Neural crest cell (in vitro differentiated cells): ENCODE results near the gene CDKN2AIPNL. TPM values are rescaled to one million over a fixed set of nuclear protein-coding genes. Genes with fewer than 3 reads are reported as not detected.

ENCODE experiments used
- DNase-seq: peaks from one replicate; pipeline ENCODE4 v3.0.0; 2021; ENCODE audit warnings: low read depth, mixed read lengths, low spot score
- H3K27ac Mint-ChIP-seq: one replicate; pipeline ENCODE4 v1.8.0; 2021; ENCODE audit warnings: mild to moderate bottlenecking, mixed read lengths; ENCODE audit not compliant: unreplicated experiment
- H3K27me3 Mint-ChIP-seq: 2 replicates; pipeline ENCODE4 v1.8.0; 2021; ENCODE audit warnings: low read depth, mild to moderate bottlenecking, mixed read lengths
- H3K36me3 Mint-ChIP-seq: 2 replicates; pipeline ENCODE4 v1.8.0; 2021; ENCODE audit warnings: low read depth, mild to moderate bottlenecking, mixed read lengths
- H3K4me1 Mint-ChIP-seq: 2 replicates; pipeline ENCODE4 v1.8.0; 2021; ENCODE audit warnings: mixed read lengths
- H3K4me3 Mint-ChIP-seq: one replicate; pipeline ENCODE4 v1.8.0; 2021; ENCODE audit warnings: mild to moderate bottlenecking, mixed read lengths
- H3K9me3 Mint-ChIP-seq: 2 replicates; pipeline ENCODE4 v1.8.0; 2021; ENCODE audit warnings: mixed read lengths
- total RNA-seq: library from RNA; stranded (reverse); gene quantifications from 2 replicates; pipeline ENCODE4 v1.2.1, GENCODE V29; 2021
- TF ChIP-seq, protein P1 (sequence below): fragments of 200-600 bp; sonication (generic); conservative IDR thresholded peaks from 2 replicates; pipeline ENCODE4 v1.5.0; 2021; ENCODE audit warnings: antibody characterized with exemption, mild to moderate bottlenecking

CDKN2AIPNL gene
- total RNA-seq, 1 donor from 2014 or later = 47.0 TPM

DNA sequence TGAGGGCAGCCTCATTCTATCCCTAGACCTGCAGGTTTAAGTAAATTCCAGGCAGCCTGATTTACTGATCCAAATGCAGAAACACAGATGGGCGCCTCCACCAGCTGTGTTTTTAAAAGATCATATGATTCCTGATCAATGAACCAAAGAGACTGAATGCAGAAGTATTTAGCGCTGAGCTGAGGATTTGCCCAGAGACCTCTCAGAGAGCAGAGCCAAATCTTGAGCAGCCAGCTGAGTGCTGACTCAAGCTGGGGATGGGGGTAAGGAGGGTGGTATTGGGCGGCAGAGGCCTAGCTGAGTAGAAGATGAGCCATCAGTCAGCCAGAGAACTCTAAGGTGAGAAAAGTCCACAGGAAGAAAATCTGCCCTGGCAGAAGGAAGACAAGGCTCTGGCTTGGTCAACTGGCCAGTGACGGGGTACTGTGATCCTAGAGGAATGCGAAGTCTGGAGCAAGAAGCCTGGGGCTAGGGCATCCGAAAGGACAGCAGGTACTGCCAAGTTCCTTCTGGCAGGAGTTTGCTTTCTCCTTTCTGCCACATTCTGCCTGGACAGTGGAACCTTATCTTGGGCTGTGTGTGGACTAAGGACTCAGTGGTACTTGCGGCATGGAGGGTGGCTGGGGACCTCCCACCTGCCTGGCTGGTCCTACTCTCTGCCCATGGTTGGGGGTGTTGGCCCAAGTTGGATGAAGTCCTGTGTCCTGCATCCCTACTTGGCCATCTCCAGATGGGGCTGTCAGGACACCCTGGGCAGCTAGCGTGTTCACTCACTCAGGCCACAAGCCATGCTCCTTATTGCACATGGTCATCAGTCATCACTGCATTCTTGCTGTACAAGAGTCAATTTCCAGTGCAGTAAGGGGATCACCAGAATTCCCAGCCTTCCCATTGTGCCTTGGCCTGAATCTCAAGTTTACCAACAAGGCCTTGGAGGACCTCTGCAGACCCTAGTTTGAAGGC lies 34.5 kb upstream of the CDKN2AIPNL start:
- no peak for DNase-seq
- no peak overlapping the region for H3K27ac Mint-ChIP-seq
- H3K4me3 Mint-ChIP-seq = no peak overlapping the region
- no peaks in the 10 kb centered on the region for H3K36me3 Mint-ChIP-seq
- TF ChIP-seq, protein P1, sequence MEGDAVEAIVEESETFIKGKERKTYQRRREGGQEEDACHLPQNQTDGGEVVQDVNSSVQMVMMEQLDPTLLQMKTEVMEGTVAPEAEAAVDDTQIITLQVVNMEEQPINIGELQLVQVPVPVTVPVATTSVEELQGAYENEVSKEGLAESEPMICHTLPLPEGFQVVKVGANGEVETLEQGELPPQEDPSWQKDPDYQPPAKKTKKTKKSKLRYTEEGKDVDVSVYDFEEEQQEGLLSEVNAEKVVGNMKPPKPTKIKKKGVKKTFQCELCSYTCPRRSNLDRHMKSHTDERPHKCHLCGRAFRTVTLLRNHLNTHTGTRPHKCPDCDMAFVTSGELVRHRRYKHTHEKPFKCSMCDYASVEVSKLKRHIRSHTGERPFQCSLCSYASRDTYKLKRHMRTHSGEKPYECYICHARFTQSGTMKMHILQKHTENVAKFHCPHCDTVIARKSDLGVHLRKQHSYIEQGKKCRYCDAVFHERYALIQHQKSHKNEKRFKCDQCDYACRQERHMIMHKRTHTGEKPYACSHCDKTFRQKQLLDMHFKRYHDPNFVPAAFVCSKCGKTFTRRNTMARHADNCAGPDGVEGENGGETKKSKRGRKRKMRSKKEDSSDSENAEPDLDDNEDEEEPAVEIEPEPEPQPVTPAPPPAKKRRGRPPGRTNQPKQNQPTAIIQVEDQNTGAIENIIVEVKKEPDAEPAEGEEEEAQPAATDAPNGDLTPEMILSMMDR = no peak
- H3K27me3 Mint-ChIP-seq = peaks cover 4% of the 10 kb centered on the region
- H3K9me3 Mint-ChIP-seq = no peaks in the 10 kb centered on the region
- H3K4me1 Mint-ChIP-seq = no peaks in the 10 kb centered on the region

DNA sequence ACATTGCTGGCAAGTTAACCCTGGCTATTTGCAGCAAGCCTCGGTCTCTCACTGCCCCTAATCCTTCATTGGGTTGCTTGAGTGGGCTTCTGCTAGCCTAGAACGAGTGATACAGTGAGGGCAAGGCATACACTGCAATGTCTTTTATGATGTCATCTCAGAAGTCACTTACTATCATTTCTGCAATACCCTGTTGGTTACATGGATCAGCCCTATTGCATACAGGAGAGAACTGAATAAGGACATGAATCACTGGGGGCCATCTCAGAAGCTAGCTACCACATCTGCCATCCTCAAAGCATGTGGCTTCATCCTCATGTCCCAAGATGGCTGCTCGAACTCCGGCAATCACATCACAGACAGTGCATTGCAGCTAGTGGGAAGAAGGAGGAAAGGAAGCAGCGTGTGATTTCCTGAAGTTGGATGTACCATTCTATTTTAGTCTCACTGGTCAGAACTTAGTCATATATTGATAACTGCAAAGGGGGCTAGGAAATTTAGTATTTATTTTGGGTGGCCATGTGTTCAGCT lies 33.3 kb upstream of the CDKN2AIPNL start:
- DNase-seq = no peak

DNA sequence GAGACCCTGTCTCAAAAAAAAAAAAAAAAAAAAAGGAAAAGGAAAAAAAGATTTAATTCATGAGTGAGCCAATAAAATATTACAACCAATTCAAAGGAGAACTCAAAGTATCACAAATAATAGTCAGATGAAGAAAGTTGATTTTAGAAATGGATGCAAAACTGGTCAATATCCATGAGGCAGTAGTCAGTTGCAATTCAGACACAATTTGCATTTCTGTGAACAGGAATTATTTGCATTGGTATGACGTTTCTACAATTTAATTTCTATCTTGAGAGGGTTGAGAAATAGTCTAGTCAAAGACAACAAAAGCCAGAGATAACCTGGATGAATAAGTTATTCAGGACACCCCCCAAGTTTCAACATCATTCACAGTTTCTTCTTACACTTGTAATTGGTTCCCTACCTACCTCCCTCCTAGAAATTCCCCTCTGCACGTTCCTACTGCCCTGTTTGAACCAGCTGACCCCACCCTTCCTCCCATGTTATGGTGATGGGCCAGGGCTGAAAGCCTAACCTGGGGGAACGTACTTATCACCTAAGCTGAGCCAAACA lies 28.6 kb upstream of the CDKN2AIPNL start:
- no peak for DNase-seq
- H3K27ac Mint-ChIP-seq = no peak overlapping the region
- TF ChIP-seq, protein P1 = no peak
- no peaks in the 10 kb centered on the region for H3K36me3 Mint-ChIP-seq
- peaks cover 4% of the 10 kb centered on the region for H3K27me3 Mint-ChIP-seq
- no peaks in the 10 kb centered on the region for H3K9me3 Mint-ChIP-seq
- H3K4me1 Mint-ChIP-seq = no peaks in the 10 kb centered on the region
- no peak overlapping the region for H3K4me3 Mint-ChIP-seq

More for the DNA sequence above, 33.3 kb upstream of the CDKN2AIPNL start:
- no peak overlapping the region for H3K4me3 Mint-ChIP-seq
- no peaks in the 10 kb centered on the region for H3K36me3 Mint-ChIP-seq
- TF ChIP-seq, protein P1 = no peak
- no peaks in the 10 kb centered on the region for H3K9me3 Mint-ChIP-seq
- H3K27ac Mint-ChIP-seq = no peak overlapping the region
- H3K27me3 Mint-ChIP-seq = peaks cover 4% of the 10 kb centered on the region
- no peaks in the 10 kb centered on the region for H3K4me1 Mint-ChIP-seq

DNA sequence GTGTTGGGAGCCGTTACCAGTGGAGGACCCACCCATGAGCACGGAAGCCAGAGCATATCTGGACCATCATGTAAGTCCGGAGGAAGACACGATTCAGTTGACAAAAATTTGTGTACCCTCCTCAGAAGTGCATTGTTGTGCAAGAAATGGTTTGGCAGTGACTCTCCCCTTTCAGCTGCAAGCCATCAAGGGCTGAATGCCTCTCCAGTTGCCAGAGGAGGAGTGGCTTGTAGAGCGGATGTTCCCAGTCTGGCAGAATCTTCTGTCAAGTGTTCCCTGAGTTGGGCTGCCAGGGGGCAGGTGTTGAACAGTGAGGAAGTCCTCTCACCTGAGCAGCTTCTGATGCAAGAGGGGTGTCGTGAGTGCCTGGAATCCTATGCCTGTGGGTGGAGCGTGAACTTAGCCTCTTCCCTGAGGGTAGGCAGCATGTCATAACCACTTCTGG lies 27.6 kb upstream of the CDKN2AIPNL start:
- Mint-ChIP-seq H3K36me3 (no peaks in the 10 kb centered on the region), H3K27me3 (no peaks in the 10 kb centered on the region), H3K9me3 (no peaks in the 10 kb centered on the region), H3K4me3 (no peak overlapping the region), H3K27ac (peak overlapping the region; percentile 67), H3K4me1 (no peaks in the 10 kb centered on the region)
- TF ChIP-seq, protein P1 = no peak
- DNase-seq = no peak

DNA sequence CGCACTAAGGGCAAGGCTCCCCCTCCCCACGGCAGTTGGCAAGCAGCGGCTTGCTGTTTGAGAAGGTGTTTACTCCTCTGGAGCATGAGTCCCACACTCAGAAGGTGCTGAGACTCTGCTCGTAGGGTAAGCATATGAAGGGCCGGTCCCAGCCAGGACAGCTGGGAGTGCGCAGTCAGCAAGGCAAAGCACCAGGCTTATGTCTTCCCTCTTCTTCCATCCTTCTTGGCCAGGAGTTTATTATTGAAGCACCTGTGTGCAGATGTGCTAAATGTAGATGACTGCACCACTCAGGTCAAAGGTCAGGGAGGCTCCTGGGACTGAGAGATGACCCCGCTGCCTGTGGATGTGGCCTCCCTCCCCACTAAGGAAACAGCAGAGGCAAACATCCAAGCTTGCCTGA lies 27.0 kb upstream of the CDKN2AIPNL start:
- TF ChIP-seq, protein P1 = no peak
- Mint-ChIP-seq H3K4me3 (no peak overlapping the region), H3K9me3 (no peaks in the 10 kb centered on the region), H3K4me1 (no peaks in the 10 kb centered on the region), H3K27me3 (no peaks in the 10 kb centered on the region), H3K36me3 (no peaks in the 10 kb centered on the region), H3K27ac (no peak overlapping the region)
- no peak for DNase-seq
